OCI-LY1 (cell line): Measurements from ENCODE around the gene FAM24B.

Experiments used
- H2AFZ ChIP-seq: fragments of 200-600 bp; sonication (generic), shearing (Covaris generic); 2 replicates; pipeline ENCODE4 v1.6.0; 2014; ENCODE audit warnings: antibody characterized with exemption, mild to moderate bottlenecking, low read length
- H3F3A ChIP-seq: fragments of 200-600 bp; sonication (generic), shearing (Covaris generic); 2 replicates; pipeline ENCODE4 v1.6.0; 2014; ENCODE audit warnings: mild to moderate bottlenecking, antibody characterized with exemption, low read length, moderate library complexity; ENCODE audit not compliant: insufficient read depth
- H3K27ac ChIP-seq: fragments of 200-600 bp; sonication (generic); 2 replicates; pipeline ENCODE4 v1.5.1; 2014; ENCODE audit warnings: low read length, mixed run types, mild to moderate bottlenecking, low read depth; ENCODE audit not compliant: poor library complexity, severe bottlenecking
- H3K27me3 ChIP-seq: fragments of 200-600 bp; sonication (generic); 2 replicates; pipeline ENCODE4 v1.6.0; 2014; ENCODE audit warnings: antibody characterized with exemption, mild to moderate bottlenecking, low read length, moderate library complexity; ENCODE audit not compliant: insufficient read depth
- H3K36me3 ChIP-seq: fragments of 200-600 bp; sonication (generic); 2 replicates; pipeline ENCODE4 v1.6.1; 2014; ENCODE audit warnings: mild to moderate bottlenecking, antibody characterized with exemption, low read length, moderate library complexity, mixed read lengths; ENCODE audit not compliant: insufficient read depth
- H3K4me1 ChIP-seq: fragments of 200-600 bp; sonication (generic); 2 replicates; pipeline ENCODE4 v1.5.1; 2014; ENCODE audit warnings: mild to moderate bottlenecking, low read length, moderate library complexity; ENCODE audit not compliant: insufficient read depth, severe bottlenecking
- H3K4me2 ChIP-seq: fragments of 200-600 bp; sonication (generic), shearing (Covaris generic); 2 replicates; pipeline ENCODE4 v1.6.1; 2014; ENCODE audit warnings: low read length
- H3K4me3 ChIP-seq: fragments of 200-600 bp; sonication (generic); 2 replicates; pipeline ENCODE4 v1.5.1; 2014; ENCODE audit warnings: low read length, low read depth, mild to moderate bottlenecking, mixed read lengths; ENCODE audit not compliant: poor library complexity, severe bottlenecking
- H3K79me2 ChIP-seq: fragments of 200-600 bp; shearing (Covaris generic); 2 replicates; pipeline ENCODE4 v1.6.1; 2016; ENCODE audit warnings: mixed run types, low read length, mixed read lengths; ENCODE audit not compliant: insufficient read depth
- H3K9ac ChIP-seq: fragments of 200-600 bp; sonication (generic), shearing (Covaris generic); 2 replicates; pipeline ENCODE4 v1.6.1; 2014; ENCODE audit warnings: mild to moderate bottlenecking, low read length, mixed read lengths
- H3K9me2 ChIP-seq: fragments of 200-600 bp; sonication (generic), shearing (Covaris generic); 2 replicates; pipeline ENCODE4 v1.6.1; 2014; ENCODE audit warnings: low read depth, mild to moderate bottlenecking, low read length, mixed read lengths
- H3K9me3 ChIP-seq: fragments of 200-600 bp; shearing (Covaris generic); 2 replicates; pipeline ENCODE4 v1.6.1; 2014; ENCODE audit warnings: low read length, mixed read lengths
- H4K20me1 ChIP-seq: fragments of 200-600 bp; sonication (generic), shearing (Covaris generic); 2 replicates; pipeline ENCODE4 v1.6.0; 2016; ENCODE audit warnings: mild to moderate bottlenecking, low read length; ENCODE audit not compliant: insufficient read depth
- CTCF ChIP-seq: fragments of 200-600 bp; sonication (generic), shearing (Covaris generic); IDR thresholded peaks from 2 replicates; pipeline ENCODE4 v1.5.1; 2017; ENCODE audit warnings: mild to moderate bottlenecking, antibody characterized with exemption, low read length, moderate library complexity, mixed read lengths
- EZH2 ChIP-seq: fragments of 200-600 bp; sonication (generic), shearing (Covaris generic); IDR thresholded peaks from 2 replicates; pipeline ENCODE4 v1.8.0; 2017; ENCODE audit warnings: borderline replicate concordance, mixed run types, mild to moderate bottlenecking, antibody characterized with exemption, low read length, moderate library complexity, mixed read lengths

The FAM24B gene

GRCh38 chr10:122864901-122865300, 14.5 kb downstream of the FAM24B start:
- no peak overlapping the region for H3K4me2 ChIP-seq
- H3K27me3 ChIP-seq = no peaks in the 10 kb centered on the region
- no peak overlapping the region for H3K9ac ChIP-seq
- no peaks in the 10 kb centered on the region for H3K9me2 ChIP-seq
- H3K79me2 ChIP-seq = peaks cover 13% of the 10 kb centered on the region
- no peaks in the 10 kb centered on the region for H3K9me3 ChIP-seq
- H3K4me3 ChIP-seq = no peak overlapping the region
- no peak overlapping the region for H2AFZ ChIP-seq
- H3K36me3 ChIP-seq = no peaks in the 10 kb centered on the region; the same call in 1 of the 2 replicates
- H3F3A ChIP-seq = no peaks in the 10 kb centered on the region
- no peak overlapping the region for H3K27ac ChIP-seq
- no peaks in the 10 kb centered on the region for H3K4me1 ChIP-seq
- no peak for TF ChIP-seq CTCF
- H4K20me1 ChIP-seq = no peaks in the 10 kb centered on the region

- no peaks in the 10 kb centered on the region for H4K20me1 ChIP-seq
- no peaks in the 10 kb centered on the region for H3F3A ChIP-seq
Measured at GRCh38 chr10:122864194-122864592, 15.2 kb downstream of the FAM24B start.

GRCh38 chr10:122863216-122864193, 15.9 kb downstream of the FAM24B start:
- no peaks in the 10 kb centered on the region for H3K4me1 ChIP-seq
- H3K9ac ChIP-seq = no peak overlapping the region

More at GRCh38 chr10:122864194-122864592, 15.2 kb downstream of the FAM24B start:
- Histone ChIP-seq H3K79me2 (peaks cover 13% of the 10 kb centered on the region), H3K9me2 (no peaks in the 10 kb centered on the region), H2AFZ (no peak overlapping the region), H3K4me2 (no peak overlapping the region), H3K27ac (no peak overlapping the region), H3K4me1 (no peaks in the 10 kb centered on the region), H3K27me3 (no peaks in the 10 kb centered on the region), H3K9me3 (no peaks in the 10 kb centered on the region), H3K36me3 (no peaks in the 10 kb centered on the region; the same call in 1 of the 2 replicates), H3K4me3 (no peak overlapping the region), H3K9ac (no peak overlapping the region)
- no peak for TF ChIP-seq EZH2

More at GRCh38 chr10:122863216-122864193, 15.9 kb downstream of the FAM24B start:
- Histone ChIP-seq H3K4me3 (no peak overlapping the region), H4K20me1 (no peaks in the 10 kb centered on the region), H2AFZ (no peak overlapping the region), H3K4me2 (no peak overlapping the region), H3K27ac (no peak overlapping the region), H3K36me3 (no peaks in the 10 kb centered on the region; the same call in 1 of the 2 replicates), H3K79me2 (peaks cover 13% of the 10 kb centered on the region), H3K9me3 (no peaks in the 10 kb centered on the region), H3F3A (no peaks in the 10 kb centered on the region), H3K27me3 (no peaks in the 10 kb centered on the region), H3K9me2 (no peaks in the 10 kb centered on the region)
- TF ChIP-seq EZH2 (no peak), CTCF (no peak)
